ENCODE data around the gene CCDC51.

CCDC51 gene

DNA sequence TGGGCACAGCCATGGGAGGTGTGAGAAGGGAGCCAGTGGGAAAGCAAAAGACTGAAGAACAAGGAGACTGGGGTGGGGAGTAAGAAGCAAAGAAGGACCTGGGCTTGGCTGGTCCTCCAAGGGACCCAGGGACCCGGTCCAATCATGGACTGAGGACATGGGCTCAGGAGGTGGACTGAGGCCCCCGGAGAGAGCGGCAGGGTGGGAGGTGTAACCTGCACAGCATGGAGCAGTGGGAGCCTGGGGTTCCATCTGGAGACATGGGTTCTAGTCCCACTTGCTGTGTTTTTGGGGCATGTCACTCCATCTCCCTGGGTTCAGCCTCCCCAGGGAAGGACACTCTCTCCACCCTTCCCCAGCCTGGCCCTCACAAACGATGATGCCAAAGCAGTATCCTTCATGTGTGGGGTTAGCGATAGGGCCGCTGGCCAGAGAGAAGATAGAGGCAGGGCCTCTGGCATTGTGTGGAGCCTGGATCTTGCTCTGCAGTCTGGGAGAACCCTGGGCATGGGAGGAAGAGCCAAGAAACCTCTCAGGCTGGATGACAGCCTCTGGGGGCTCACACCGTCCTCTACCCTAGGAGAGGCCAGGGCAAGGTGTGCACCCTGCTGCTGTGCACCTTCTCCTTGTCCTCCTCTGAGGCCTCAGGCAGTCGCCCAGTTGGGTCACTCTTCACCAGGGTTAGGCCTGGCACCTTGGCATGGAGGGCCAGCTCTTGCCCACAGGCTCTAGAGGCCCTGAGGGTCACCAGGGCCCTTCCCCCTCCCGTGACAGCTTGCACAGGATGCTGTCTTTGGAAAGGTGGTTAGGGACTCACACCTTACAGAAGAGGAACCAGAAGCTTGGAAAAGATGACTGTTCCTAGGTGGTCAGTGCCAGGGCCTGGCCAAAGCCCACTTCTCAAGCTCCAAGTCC, 41.9 kb downstream of the CCDC51 start:
- no peak overlapping the region for H3K4me3 ChIP-seq (replicated peaks in 1 of 2; ENCODE audit: low read depth in 2 of 2, low read length in 2 of 2)
- DNase-seq (ENCODE audit: low read depth in 2 of 2) = no peak
- TF ChIP-seq, protein P1, sequence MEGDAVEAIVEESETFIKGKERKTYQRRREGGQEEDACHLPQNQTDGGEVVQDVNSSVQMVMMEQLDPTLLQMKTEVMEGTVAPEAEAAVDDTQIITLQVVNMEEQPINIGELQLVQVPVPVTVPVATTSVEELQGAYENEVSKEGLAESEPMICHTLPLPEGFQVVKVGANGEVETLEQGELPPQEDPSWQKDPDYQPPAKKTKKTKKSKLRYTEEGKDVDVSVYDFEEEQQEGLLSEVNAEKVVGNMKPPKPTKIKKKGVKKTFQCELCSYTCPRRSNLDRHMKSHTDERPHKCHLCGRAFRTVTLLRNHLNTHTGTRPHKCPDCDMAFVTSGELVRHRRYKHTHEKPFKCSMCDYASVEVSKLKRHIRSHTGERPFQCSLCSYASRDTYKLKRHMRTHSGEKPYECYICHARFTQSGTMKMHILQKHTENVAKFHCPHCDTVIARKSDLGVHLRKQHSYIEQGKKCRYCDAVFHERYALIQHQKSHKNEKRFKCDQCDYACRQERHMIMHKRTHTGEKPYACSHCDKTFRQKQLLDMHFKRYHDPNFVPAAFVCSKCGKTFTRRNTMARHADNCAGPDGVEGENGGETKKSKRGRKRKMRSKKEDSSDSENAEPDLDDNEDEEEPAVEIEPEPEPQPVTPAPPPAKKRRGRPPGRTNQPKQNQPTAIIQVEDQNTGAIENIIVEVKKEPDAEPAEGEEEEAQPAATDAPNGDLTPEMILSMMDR (IDR thresholded peaks at IDR 0.05; ENCODE audit: low read depth, low read length) = no peak

DNA sequence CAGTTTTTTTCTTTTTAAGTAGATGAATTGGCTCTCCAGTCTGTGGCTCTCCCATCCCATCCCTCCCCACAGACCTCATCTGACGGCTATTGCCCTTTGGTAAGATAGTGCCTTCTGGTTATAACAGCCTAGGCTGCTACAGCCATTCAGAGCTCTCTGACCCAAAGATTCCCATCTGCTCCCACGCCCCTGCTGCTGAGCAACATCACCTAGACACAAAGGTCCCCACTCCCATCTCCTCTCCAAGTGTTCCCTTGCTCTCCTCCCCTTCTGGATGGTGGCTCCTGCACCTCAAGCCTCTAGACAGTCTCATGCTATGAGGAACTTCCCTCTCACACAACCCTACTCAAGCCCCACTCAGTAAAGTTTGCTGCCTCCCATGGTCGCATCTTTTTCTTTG, 44.2 kb downstream of the CCDC51 start:
- TF ChIP-seq, protein P1 (IDR thresholded peaks at IDR 0.05; ENCODE audit: low read depth, low read length) = no peak
- H3K4me3 ChIP-seq (replicated peaks in 1 of 2; ENCODE audit: low read depth in 2 of 2, low read length in 2 of 2) = no peak overlapping the region
- DNase-seq (ENCODE audit: low read depth in 2 of 2) = no peak

DNA sequence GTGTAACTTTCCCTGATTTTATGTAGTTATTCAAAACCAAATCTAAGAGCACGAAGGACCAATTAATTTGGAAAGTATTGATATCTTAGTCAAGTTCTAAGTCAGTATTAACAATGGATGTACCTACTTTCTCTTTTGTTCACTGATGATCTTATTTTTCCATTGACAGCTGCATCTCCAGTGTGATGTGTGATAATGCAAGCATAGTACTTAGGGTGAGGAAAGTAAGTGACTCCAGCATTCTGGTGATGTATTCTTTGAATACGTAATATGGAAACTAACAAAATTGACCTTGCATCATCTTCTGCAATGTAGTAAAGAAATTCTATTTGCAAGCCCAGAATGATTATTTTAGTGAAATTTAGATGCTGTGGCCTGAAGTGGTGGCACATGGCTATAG, 45.5 kb downstream of the CCDC51 start:
- TF ChIP-seq, protein P1 (IDR thresholded peaks at IDR 0.05; ENCODE audit: low read depth, low read length) = no peak
- DNase-seq (ENCODE audit: low read depth in 2 of 2) = no peak
- no peak overlapping the region for H3K4me3 ChIP-seq (replicated peaks in 1 of 2; ENCODE audit: low read depth in 2 of 2, low read length in 2 of 2)

DNA sequence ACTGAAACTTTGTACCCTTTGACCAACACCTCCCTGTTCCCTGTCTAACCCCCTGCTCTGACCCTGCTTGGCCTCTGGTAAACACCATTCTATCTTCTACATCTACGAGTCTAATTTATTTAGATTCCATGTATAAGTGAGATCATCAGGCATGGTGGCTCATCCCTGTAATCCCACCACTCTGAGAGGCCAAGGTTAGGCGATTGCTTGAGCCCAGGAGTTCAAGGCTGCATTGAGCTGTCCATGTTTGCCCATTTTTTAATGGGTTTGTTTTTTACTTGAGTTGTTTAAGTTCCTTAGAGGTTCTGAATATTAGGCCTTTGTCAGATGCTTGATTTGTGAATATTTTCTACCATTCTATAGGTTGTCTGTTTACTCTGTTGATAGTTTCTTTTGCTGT, 51.0 kb downstream of the CCDC51 start:
- TF ChIP-seq, protein P1 (IDR thresholded peaks at IDR 0.05; ENCODE audit: low read depth, low read length) = no peak

DNA sequence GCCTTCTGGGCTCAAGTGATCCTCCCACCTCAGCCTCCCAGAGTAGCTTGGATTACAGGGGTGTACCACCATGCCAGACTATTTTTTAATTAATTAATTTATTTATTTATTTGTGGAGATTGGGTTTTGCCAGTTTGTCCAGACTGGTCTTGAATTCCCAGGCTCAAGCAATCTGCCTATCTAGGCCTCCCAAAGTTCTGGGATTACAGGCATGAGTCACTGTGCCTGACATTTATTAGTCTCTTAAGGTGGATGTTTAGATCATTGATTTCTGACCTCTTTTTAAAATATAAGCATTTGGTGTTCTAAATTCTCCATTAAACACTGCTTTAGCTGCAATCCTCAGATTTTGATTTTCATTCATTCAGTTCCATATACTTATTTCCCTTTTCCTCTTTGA, 52.3 kb downstream of the CCDC51 start:
- DNase-seq (ENCODE audit: low read depth in 2 of 2) = no peak
- no peak overlapping the region for H3K4me3 ChIP-seq (replicated peaks in 1 of 2; ENCODE audit: low read depth in 2 of 2, low read length in 2 of 2)
- TF ChIP-seq, protein P1 (IDR thresholded peaks at IDR 0.05; ENCODE audit: low read depth, low read length) = no peak

More for the DNA sequence above, 51.0 kb downstream of the CCDC51 start:
- no peak for DNase-seq (ENCODE audit: low read depth in 2 of 2)
- H3K4me3 ChIP-seq (replicated peaks in 1 of 2; ENCODE audit: low read depth in 2 of 2, low read length in 2 of 2) = no peak overlapping the region
